Endodermal cell (in vitro differentiated cells): ENCODE data around the gene MBNL3. TPM values are rescaled to one million over a fixed set of nuclear protein-coding genes. Genes with fewer than 3 reads are reported as not detected.

Source experiments
- DNase-seq: peaks from one replicate; pipeline ENCODE4 v3.0.0-alpha.2; 2017
- H3K27ac ChIP-seq: 2 replicates; pipeline ENCODE4 v1.5.1; 2013; ENCODE audit warnings: mild to moderate bottlenecking, low read depth, low read length, moderate library complexity
- H3K27me3 ChIP-seq: 2 replicates; pipeline ENCODE4 v1.6.1; 2013; ENCODE audit warnings: mild to moderate bottlenecking, low read length, moderate library complexity; ENCODE audit not compliant: insufficient read depth, control insufficient read depth, poor library complexity, severe bottlenecking
- H3K36me3 ChIP-seq: 2 replicates; pipeline ENCODE4 v1.7.0; 2013; ENCODE audit warnings: mild to moderate bottlenecking, low read length, moderate library complexity; ENCODE audit not compliant: control insufficient read depth, insufficient read depth
- H3K4me1 ChIP-seq: one replicate; pipeline ENCODE4 v1.7.0; 2013; ENCODE audit warnings: low read length; ENCODE audit not compliant: control insufficient read depth, insufficient read depth
- H3K4me3 ChIP-seq: 2 replicates; pipeline ENCODE4 v1.5.1; 2013; ENCODE audit warnings: mild to moderate bottlenecking, low read length, moderate library complexity
- H3K9ac ChIP-seq: 2 replicates; pipeline ENCODE4 v1.6.1; 2013; ENCODE audit warnings: mild to moderate bottlenecking, low read length, moderate library complexity; ENCODE audit not compliant: poor library complexity, severe bottlenecking; ENCODE audit errors: extremely low read depth
- H3K9me3 ChIP-seq: 2 replicates; pipeline ENCODE4 v1.6.1; 2013; ENCODE audit warnings: mild to moderate bottlenecking, low read length, moderate library complexity; ENCODE audit not compliant: control insufficient read depth
- H3K27ac Mint-ChIP-seq: 2 replicates; pipeline ENCODE4 v1.8.0; 2020; ENCODE audit warnings: mixed read lengths
- H3K27me3 Mint-ChIP-seq: 2 replicates; pipeline ENCODE4 v1.8.0; 2021; ENCODE audit warnings: mild to moderate bottlenecking, mixed read lengths; ENCODE audit not compliant: insufficient read depth
- H3K36me3 Mint-ChIP-seq: 2 replicates; pipeline ENCODE4 v1.8.0; 2020; ENCODE audit warnings: low read depth, mixed read lengths
- H3K4me1 Mint-ChIP-seq: 2 replicates; pipeline ENCODE4 v1.8.0; 2020; ENCODE audit warnings: mixed read lengths
- H3K4me3 Mint-ChIP-seq: 2 replicates; pipeline ENCODE4 v1.8.0; 2020; ENCODE audit warnings: mild to moderate bottlenecking, moderate library complexity, mixed read lengths
- H3K9me3 Mint-ChIP-seq: 2 replicates; pipeline ENCODE4 v1.8.0; 2020; ENCODE audit warnings: mild to moderate bottlenecking, mixed read lengths
- CTCF ChIP-seq: fragments of 200-600 bp; sonication (generic); conservative IDR thresholded peaks from 2 replicates; pipeline ENCODE4 v1.5.0; 2021; ENCODE audit warnings: antibody characterized with exemption, mild to moderate bottlenecking
- WGBS, 2 experiments: methylation state at CpG; one replicate each; pipeline versions ENCODE4 v1.1.5 to v1.1.7; 2013; ENCODE audit warnings: missing lambda C conversion rate in 2 of 2, mixed read lengths in 1 of 2; ENCODE audit not compliant: insufficient coverage in 1 of 2, insufficient read length in 1 of 2; 5-methylcytosine and 5-hydroxymethylcytosine counted together
- total RNA-seq, 2 donors: library from RNA; stranded (reverse); fragmentation: NEBNext Ultra II Directional in 1 of 2; extraction: Animal tissue kit (Norgen Biotek cat#: 25700) in 1 of 2; gene quantifications; 2 replicates in 1 of 2; 3 replicates in 1 of 2; pipeline ENCODE4 v1.2.1, GENCODE V29; 2021

Gene MBNL3
- total RNA-seq, 2 donors from 2014 or later = 17.0 to 33.4 TPM

- peaks cover 36% of the 10 kb centered on the region for H3K27me3 Mint-ChIP-seq
- no peak for DNase-seq
- peaks cover 19% of the 10 kb centered on the region for H3K4me1 Mint-ChIP-seq
- Histone ChIP-seq H3K4me3 (no peak overlapping the region), H3K9ac (no peak overlapping the region), H3K27ac (no peak overlapping the region), H3K36me3 (no peaks in the 10 kb centered on the region), H3K27me3 (peaks cover 13% of the 10 kb centered on the region), H3K9me3 (no peaks in the 10 kb centered on the region), H3K4me1 (no peaks in the 10 kb centered on the region)
- no peaks in the 10 kb centered on the region for H3K9me3 Mint-ChIP-seq
- no peak overlapping the region for H3K4me3 Mint-ChIP-seq
- TF ChIP-seq CTCF = no peak
- WGBS, 2 experiments = 80 to 100% methylated on average over 1 of the region's 1 CpG
- H3K36me3 Mint-ChIP-seq = no peaks in the 10 kb centered on the region
- H3K27ac Mint-ChIP-seq = no peak overlapping the region
Measured at GRCh38 chrX:132493095-132493494, 4.3 kb upstream of the MBNL3 start.

GRCh38 chrX:132491191-132491590 is 2.4 kb upstream of the MBNL3 start:
- H3K36me3 ChIP-seq = no peaks in the 10 kb centered on the region
- 92% methylated on average over 3 of the region's 3 CpGs; no CpG with 5 or more reads in 1 of the 2 experiments for WGBS, 2 experiments
- H3K27me3 ChIP-seq = peaks cover 13% of the 10 kb centered on the region
- H3K9me3 Mint-ChIP-seq = no peaks in the 10 kb centered on the region
- H3K27me3 Mint-ChIP-seq = peaks cover 42% of the 10 kb centered on the region
- DNase-seq = no peak
- no peak overlapping the region for H3K27ac Mint-ChIP-seq
- TF ChIP-seq CTCF = peak; percentile 55
- no peaks in the 10 kb centered on the region for H3K9me3 ChIP-seq
- H3K4me3 Mint-ChIP-seq = peak overlapping the region; percentile 83
- H3K4me3 ChIP-seq = no peak overlapping the region
- peaks cover 12% of the 10 kb centered on the region for H3K4me1 Mint-ChIP-seq
- no peaks in the 10 kb centered on the region for H3K4me1 ChIP-seq
- no peak overlapping the region for H3K27ac ChIP-seq
- no peak overlapping the region for H3K9ac ChIP-seq
- H3K36me3 Mint-ChIP-seq = no peaks in the 10 kb centered on the region

GRCh38 chrX:132489578-132490419 is 961 bp upstream of the MBNL3 start:
- peak; percentile 25 for TF ChIP-seq CTCF
- Histone ChIP-seq H3K4me1 (no peaks in the 10 kb centered on the region), H3K27me3 (peaks cover 13% of the 10 kb centered on the region), H3K27ac (no peak overlapping the region), H3K4me3 (peak overlapping the region; percentile 83), H3K9ac (peak overlapping the region; percentile 49), H3K9me3 (no peaks in the 10 kb centered on the region), H3K36me3 (no peaks in the 10 kb centered on the region)
- Mint-ChIP-seq H3K4me1 (peaks cover 12% of the 10 kb centered on the region), H3K4me3 (peak overlapping the region; percentile 83), H3K27me3 (peaks cover 42% of the 10 kb centered on the region), H3K27ac (peak overlapping the region; percentile 84), H3K36me3 (no peaks in the 10 kb centered on the region), H3K9me3 (no peaks in the 10 kb centered on the region)
- 0 to 1% methylated on average over 3 to 85 of the region's 86 CpGs for WGBS, 2 experiments
- peak; percentile 72 for DNase-seq
